ENCODE measurements around the gene CPE.

The CPE gene

DNA sequence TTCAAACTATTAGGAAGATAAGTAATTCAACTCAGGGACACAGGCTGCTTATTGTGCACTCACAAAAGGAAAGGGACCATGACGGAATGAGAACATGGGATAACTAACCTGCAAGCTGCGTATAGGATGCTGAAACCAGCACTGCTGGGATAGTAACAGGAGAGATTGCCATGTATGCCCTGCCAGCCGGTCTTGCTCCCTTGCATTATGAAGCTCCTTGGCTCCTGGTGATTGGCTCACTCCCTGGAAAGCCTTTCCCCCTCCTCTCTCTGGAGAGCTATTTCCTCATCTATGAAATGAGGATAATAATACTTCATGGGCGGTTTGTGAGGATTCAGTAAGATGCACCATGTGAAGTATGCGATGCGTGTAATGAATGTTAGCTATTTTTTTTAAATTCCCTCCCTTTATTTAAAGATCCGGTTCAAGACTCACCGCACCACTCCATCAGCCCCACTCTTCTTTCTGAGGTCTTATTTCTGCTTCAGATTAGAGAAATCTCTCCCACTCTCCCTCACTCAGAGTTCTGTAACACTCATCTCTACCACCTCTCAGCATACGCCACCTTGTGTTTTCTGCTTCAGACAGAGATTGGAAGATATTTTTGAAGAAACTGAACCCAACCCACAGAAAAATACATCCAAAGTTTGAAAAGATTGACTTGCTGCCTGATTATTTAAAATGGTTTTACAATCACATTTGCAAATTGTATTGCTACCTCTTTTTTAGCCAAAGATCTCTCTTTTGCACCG is 33.0 kb upstream of the CPE start:
- H3K9me3 ChIP-seq (ENCODE audit: control insufficient read depth, low read length): no peaks in the 10 kb centered on the region
- no peak for DNase-seq (ENCODE audit: low read depth)
- peaks cover 12% of the 10 kb centered on the region for H3K4me1 ChIP-seq (ENCODE audit: control insufficient read depth, insufficient read depth, low read length)
- H3K27me3 ChIP-seq (replicated peaks; ENCODE audit: control insufficient read depth, insufficient read depth, low read length): no peaks in the 10 kb centered on the region
- peaks cover 32% of the 10 kb centered on the region for H3K36me3 ChIP-seq (ENCODE audit: control insufficient read depth, insufficient read depth, low read length, severe bottlenecking)
- H3K9ac ChIP-seq (ENCODE audit: low read length): no peak overlapping the region
- no peak overlapping the region for H3K4me3 ChIP-seq (ENCODE audit: low read length)

DNA sequence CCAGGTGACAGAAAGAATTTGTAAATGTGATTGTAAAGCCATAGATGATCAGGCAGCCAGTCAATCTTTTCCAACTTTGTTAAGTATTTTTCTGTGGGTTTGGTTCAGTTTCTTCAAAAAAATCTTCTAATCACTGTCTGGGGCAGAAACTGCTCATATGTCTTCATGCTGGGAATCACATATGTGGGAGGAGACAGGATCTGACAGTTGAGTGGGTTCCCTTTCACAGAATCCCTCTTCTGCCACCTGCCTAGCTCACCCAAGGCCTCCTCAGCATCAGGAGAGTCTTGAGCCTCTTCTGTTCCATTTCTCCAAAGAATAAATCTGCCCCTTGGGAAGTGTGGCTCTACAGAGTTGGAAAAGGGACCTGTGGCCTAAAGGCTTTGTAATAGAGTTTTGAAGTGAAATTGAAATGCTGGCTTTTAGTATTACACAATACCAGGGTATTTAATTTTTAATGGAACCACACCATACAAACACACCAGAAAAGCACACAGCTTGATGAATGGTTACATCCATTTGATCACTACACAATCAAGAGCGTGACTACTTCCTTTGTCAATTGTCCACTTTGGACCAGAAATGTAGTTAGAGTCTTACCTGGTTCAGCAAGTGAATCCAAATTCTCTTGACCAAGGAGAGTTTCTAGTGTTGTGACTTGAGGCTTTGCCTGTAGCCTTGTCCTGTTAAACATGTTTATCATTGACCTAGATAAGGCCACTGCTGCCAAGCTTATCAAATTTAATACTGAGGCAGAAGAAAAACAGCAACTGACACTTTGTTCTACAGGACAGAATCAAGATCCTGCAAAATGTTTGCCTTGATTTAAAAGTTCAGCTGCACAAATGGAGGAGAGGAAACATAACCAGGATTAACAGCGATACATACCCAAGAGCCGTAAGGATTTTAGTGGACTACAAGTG is 30.9 kb upstream of the CPE start:
- Histone ChIP-seq H3K4me1 (ENCODE audit: control insufficient read depth, insufficient read depth, low read length) (peaks cover 12% of the 10 kb centered on the region), H3K4me3 (ENCODE audit: low read length) (no peak overlapping the region), H3K36me3 (ENCODE audit: control insufficient read depth, insufficient read depth, low read length, severe bottlenecking) (peaks cover 12% of the 10 kb centered on the region), H3K9ac (ENCODE audit: low read length) (no peak overlapping the region), H3K9me3 (ENCODE audit: control insufficient read depth, low read length) (no peaks in the 10 kb centered on the region), H3K27me3 (replicated peaks; ENCODE audit: control insufficient read depth, insufficient read depth, low read length) (no peaks in the 10 kb centered on the region)
- DNase-seq (ENCODE audit: low read depth): no peak

DNA sequence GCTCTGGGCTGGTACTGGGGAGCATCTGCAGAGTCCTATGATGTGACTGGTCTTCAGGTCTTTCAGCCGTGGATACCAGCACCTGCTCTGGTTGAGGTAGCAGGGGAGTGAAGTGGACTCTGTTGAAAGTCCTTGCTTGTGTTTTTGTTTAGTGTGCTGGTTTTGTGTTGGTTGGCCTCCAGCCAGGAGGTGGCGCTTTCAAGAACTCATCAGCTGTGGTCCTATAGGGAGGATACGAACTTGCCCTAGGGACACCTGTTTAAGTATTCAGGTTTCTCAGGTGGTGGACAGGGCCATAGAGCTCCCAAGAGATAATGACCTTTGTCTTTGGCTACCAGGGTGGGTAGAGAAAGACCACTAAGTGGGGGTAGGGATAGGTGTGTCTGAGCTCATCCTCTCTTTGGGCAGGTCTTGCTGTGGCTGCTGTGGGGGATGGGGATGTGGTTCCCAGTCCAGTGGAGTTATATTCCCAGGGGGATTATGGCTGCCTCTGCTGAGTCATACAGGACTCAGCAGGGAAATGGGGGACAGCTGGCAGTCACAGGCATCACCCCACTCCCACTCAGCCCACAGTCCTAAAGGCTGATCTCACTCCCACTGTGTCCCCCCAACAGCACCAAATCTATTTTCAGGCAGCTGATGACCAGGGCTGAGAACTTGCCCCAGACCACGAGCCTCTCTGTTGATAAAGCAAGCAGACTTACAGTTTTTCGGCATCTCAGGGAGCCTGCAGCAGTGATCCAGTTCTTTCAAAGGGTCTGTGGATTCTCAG is 27.3 kb upstream of the CPE start:
- Histone ChIP-seq H3K9ac (ENCODE audit: low read length) (no peak overlapping the region), H3K27me3 (replicated peaks; ENCODE audit: control insufficient read depth, insufficient read depth, low read length) (no peaks in the 10 kb centered on the region), H3K4me3 (ENCODE audit: low read length) (no peak overlapping the region), H3K36me3 (ENCODE audit: control insufficient read depth, insufficient read depth, low read length, severe bottlenecking) (no peaks in the 10 kb centered on the region), H3K9me3 (ENCODE audit: control insufficient read depth, low read length) (no peaks in the 10 kb centered on the region), H3K4me1 (ENCODE audit: control insufficient read depth, insufficient read depth, low read length) (peaks cover 20% of the 10 kb centered on the region)
- no peak for DNase-seq (ENCODE audit: low read depth)

DNA sequence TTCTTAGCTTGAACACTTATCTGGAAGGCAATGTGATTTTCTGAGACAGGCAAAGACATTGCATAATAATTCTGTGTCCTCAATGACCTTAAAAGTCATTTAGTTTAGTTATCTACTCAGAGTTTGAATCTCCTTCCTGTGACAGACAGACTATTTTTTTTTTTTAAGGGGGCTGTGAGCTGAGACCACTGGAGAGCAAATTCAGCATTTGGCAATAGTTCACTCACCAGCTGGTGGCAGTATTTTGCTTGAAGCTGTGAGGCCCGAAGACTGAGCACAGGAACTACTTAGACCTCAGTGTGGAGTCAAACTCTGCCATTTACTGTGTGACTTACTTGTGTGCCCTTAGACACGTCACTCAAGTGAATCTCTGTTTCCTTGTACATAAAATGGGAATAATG is 22.9 kb upstream of the CPE start:
- H3K4me1 ChIP-seq (ENCODE audit: control insufficient read depth, insufficient read depth, low read length): peaks cover 31% of the 10 kb centered on the region
- H3K9me3 ChIP-seq (ENCODE audit: control insufficient read depth, low read length): no peaks in the 10 kb centered on the region
- peak; percentile 77 for DNase-seq (ENCODE audit: low read depth)
- no peaks in the 10 kb centered on the region for H3K27me3 ChIP-seq (replicated peaks; ENCODE audit: control insufficient read depth, insufficient read depth, low read length)
- no peak overlapping the region for H3K9ac ChIP-seq (ENCODE audit: low read length)
- no peak overlapping the region for H3K4me3 ChIP-seq (ENCODE audit: low read length)
- H3K36me3 ChIP-seq (ENCODE audit: control insufficient read depth, insufficient read depth, low read length, severe bottlenecking): no peaks in the 10 kb centered on the region

DNA sequence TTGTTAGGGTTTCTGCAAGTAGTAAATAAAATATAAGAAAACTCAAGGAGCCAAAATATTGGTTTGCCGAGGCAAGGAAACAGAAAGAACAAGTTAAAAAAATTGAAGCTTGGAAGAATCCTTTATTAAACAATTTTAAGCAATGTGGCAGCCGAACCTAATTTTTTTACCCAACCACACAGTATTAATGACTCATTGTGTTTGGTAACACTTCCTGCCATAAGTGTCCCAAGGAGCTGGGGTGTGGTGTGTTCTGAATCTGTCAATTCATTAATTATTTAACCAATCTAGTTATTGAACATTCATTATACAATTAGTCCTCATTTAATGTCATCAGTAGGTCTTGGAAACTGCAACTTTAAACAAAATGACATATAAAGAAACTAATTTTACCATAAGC is 19.3 kb upstream of the CPE start:
- no peaks in the 10 kb centered on the region for H3K9me3 ChIP-seq (ENCODE audit: control insufficient read depth, low read length)
- H3K4me1 ChIP-seq (ENCODE audit: control insufficient read depth, insufficient read depth, low read length): peaks cover 35% of the 10 kb centered on the region
- DNase-seq (ENCODE audit: low read depth): peak; percentile 31
- peak overlapping the region; percentile 47 for H3K9ac ChIP-seq (ENCODE audit: low read length)
- no peaks in the 10 kb centered on the region for H3K27me3 ChIP-seq (replicated peaks; ENCODE audit: control insufficient read depth, insufficient read depth, low read length)
- peak overlapping the region; percentile 75 for H3K4me3 ChIP-seq (ENCODE audit: low read length)
- H3K36me3 ChIP-seq (ENCODE audit: control insufficient read depth, insufficient read depth, low read length, severe bottlenecking): no peaks in the 10 kb centered on the region

DNA sequence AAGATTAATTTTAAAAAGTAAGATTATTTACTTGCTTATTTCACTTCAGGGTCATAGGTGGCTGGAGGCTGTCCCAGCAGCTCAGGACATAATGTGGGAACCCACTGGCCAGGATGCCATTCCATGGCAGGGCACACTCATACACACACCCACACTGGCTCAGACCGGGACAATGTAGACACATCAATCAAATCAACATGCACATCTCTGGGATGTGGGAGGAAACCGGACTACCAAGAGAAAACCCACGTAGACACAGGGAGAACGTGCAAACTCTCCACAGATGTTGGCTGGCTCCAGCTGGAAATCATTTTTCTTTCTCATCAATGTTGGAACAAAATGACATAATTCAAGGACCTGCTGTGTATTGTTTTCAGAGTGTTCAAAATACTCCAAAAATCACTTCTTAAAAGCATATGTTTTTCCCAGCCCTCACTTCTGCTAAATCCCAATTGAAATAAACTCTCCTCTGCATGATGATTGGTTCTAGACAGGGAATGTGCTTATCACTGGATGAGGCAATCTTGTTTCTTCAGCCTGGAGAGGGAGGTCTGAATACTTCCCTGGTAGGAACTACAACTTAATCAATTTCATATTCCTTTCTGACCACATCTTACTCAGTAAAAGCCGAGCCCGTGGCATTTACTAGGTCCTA is 18.6 kb upstream of the CPE start:
- DNase-seq (ENCODE audit: low read depth): peak; percentile 64
- Histone ChIP-seq H3K9ac (ENCODE audit: low read length) (peak overlapping the region; percentile 47), H3K4me1 (ENCODE audit: control insufficient read depth, insufficient read depth, low read length) (peaks cover 35% of the 10 kb centered on the region), H3K9me3 (ENCODE audit: control insufficient read depth, low read length) (no peaks in the 10 kb centered on the region), H3K36me3 (ENCODE audit: control insufficient read depth, insufficient read depth, low read length, severe bottlenecking) (no peaks in the 10 kb centered on the region), H3K4me3 (ENCODE audit: low read length) (peak overlapping the region; percentile 75), H3K27me3 (replicated peaks; ENCODE audit: control insufficient read depth, insufficient read depth, low read length) (no peaks in the 10 kb centered on the region)

DNA sequence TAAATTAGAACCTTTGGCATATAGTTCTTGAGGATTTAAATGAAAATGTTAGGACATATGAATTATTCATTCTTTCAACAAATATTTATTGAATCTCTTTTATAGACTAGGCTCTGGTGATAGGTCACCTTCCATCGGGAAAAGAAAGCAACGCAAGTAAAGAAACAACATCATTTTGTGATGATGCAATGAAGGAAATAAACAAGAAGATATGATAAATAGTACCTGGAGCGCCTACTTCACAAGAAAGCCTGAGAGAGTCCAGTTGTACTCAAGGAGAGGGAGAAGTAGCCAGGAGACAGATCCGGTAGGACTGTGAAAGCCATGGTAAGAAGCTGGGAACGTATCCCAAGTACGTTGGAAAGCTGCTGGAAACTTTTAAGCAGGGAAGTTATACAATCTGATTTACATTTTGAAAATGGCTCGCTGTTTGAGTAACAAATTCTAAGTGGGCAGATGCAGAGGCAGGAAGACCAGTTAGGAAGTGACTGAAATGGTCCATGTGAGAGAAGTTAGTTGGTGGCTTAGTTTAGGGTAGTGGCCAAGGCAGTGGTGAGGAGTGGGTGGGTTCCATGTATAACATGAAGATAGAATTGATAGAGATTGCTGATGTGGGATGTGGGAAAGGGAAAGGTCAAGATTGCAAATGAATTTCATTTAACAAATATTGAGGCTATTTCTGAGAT is 17.7 kb upstream of the CPE start:
- no peak for DNase-seq (ENCODE audit: low read depth)
- peak overlapping the region; percentile 75 for H3K4me3 ChIP-seq (ENCODE audit: low read length)
- no peaks in the 10 kb centered on the region for H3K36me3 ChIP-seq (ENCODE audit: control insufficient read depth, insufficient read depth, low read length, severe bottlenecking)
- H3K9ac ChIP-seq (ENCODE audit: low read length): no peak overlapping the region
- peaks cover 27% of the 10 kb centered on the region for H3K4me1 ChIP-seq (ENCODE audit: control insufficient read depth, insufficient read depth, low read length)
- H3K9me3 ChIP-seq (ENCODE audit: control insufficient read depth, low read length): no peaks in the 10 kb centered on the region
- no peaks in the 10 kb centered on the region for H3K27me3 ChIP-seq (replicated peaks; ENCODE audit: control insufficient read depth, insufficient read depth, low read length)

DNA sequence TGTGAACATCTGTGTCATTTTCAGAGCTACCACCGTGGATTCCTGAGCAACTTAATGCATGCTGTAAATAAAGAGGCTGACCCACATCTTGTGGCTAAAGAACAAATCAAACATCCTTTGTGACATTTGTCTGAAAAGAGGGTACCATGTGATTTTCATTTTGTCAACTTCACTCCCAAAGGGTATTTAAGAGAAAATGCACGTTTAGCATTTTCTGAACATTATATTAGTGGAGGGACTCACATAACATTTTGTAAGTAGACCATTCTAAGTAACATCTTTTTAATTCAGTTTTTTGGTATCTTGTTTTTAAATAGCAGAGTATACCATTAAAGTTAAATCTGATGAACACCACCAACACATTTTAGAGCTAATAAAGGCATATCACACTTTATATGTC is 17.0 kb upstream of the CPE start:
- Histone ChIP-seq H3K4me1 (ENCODE audit: control insufficient read depth, insufficient read depth, low read length) (peaks cover 27% of the 10 kb centered on the region), H3K4me3 (ENCODE audit: low read length) (no peak overlapping the region), H3K36me3 (ENCODE audit: control insufficient read depth, insufficient read depth, low read length, severe bottlenecking) (no peaks in the 10 kb centered on the region), H3K9ac (ENCODE audit: low read length) (no peak overlapping the region), H3K27me3 (replicated peaks; ENCODE audit: control insufficient read depth, insufficient read depth, low read length) (no peaks in the 10 kb centered on the region), H3K9me3 (ENCODE audit: control insufficient read depth, low read length) (no peaks in the 10 kb centered on the region)
- no peak for DNase-seq (ENCODE audit: low read depth)

DNA sequence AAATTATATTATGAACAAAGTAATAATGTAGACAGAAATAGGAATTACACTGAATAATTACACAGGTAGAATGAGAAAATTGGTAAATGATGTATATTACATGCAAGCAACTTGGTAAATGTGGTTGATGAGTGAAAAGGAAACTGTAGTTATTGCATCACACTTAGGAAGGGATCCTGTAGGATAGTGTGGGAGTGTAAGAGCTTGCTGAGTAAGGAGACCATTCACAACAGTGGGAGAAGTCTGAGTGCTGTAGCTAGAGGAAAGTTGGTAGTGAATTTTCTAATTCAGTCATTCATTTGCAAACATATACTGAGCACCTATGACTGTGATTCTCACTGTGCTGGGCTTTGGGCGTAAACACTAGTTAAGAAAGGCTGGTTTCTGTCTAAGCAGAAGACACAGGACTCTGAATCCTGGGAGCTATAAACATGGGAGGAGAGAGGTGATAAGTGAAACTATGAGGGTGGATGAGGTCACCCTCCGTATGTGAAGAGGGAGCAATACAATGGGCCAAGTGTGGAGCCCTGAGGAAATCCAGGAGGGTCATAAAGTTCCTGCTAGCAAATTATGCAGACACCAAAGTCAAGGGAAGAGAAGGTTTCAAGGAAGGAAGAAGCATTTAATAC is 14.2 kb upstream of the CPE start:
- H3K9me3 ChIP-seq (ENCODE audit: control insufficient read depth, low read length): no peaks in the 10 kb centered on the region
- no peak overlapping the region for H3K4me3 ChIP-seq (ENCODE audit: low read length)
- no peaks in the 10 kb centered on the region for H3K27me3 ChIP-seq (replicated peaks; ENCODE audit: control insufficient read depth, insufficient read depth, low read length)
- peaks cover 20% of the 10 kb centered on the region for H3K4me1 ChIP-seq (ENCODE audit: control insufficient read depth, insufficient read depth, low read length)
- no peaks in the 10 kb centered on the region for H3K36me3 ChIP-seq (ENCODE audit: control insufficient read depth, insufficient read depth, low read length, severe bottlenecking)
- DNase-seq (ENCODE audit: low read depth): no peak
- H3K9ac ChIP-seq (ENCODE audit: low read length): no peak overlapping the region

DNA sequence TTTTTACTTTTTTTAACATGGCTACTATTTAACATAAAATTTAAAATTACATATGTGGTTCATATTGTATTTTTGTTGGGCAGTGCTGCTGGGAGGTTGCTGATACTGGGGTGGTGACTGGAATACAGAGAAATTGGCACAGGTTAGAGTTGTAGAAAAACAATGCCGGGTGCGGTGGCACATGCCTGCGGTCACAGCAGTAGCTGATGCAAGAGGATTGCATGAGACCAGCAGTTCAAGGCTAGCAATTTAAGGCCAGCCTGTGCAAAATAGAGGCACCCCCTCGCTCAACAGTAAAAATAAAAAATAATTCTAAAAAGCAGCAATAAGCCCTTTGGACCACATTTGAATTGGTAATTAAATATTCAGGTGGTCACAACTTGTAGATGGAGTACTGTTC is 11.8 kb upstream of the CPE start:
- Histone ChIP-seq H3K27me3 (replicated peaks; ENCODE audit: control insufficient read depth, insufficient read depth, low read length) (no peaks in the 10 kb centered on the region), H3K36me3 (ENCODE audit: control insufficient read depth, insufficient read depth, low read length, severe bottlenecking) (no peaks in the 10 kb centered on the region), H3K4me3 (ENCODE audit: low read length) (no peak overlapping the region), H3K9me3 (ENCODE audit: control insufficient read depth, low read length) (no peaks in the 10 kb centered on the region), H3K4me1 (ENCODE audit: control insufficient read depth, insufficient read depth, low read length) (peaks cover 5% of the 10 kb centered on the region), H3K9ac (ENCODE audit: low read length) (no peak overlapping the region)
- no peak for DNase-seq (ENCODE audit: low read depth)

Measured in adipocyte (in vitro differentiated cells).